ENCODE data around the gene DNASE1.
"Not testable (repeated sequence)": the region's sequence is repeated elsewhere in the genome, so short reads cannot be mapped to it uniquely, and the experiment has no call there.

DNASE1 gene

DNA sequence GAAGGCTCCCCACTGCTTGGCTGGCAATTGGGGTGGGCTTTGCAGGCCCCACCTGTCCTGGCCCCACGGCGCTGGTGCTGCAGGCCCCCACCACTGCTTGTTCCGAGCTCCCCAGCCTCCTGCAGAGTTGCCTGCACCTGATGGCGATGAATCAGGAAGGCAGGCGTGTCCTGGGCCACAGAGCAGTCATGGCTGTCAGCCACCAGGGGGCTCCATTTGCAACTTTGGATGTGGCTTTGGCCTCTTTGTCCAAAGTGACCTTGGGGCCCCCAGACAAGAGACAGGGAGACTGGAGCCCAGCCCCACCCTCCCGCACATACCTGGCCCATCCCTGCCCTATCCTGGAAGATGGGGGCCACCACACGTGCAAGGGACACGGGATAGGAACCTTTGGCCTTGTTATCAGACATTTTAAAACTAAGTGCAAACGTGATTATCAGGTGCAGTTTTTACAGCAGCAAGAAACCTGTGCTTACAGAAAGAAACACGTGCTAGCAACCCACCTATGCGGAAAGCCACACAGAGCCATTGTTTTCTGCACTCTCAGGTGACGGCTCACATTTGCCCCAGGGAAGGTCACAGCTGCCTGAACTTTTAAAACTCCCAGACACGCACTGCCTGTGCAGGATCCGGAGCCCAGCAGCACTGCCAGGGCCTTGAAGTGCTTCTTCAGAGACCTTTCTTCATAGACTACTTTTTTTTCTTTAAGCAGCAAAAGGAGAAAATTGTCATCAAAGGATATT is at the start of gene DNASE1:
Gene DNASE1, plus strand, starts transcription at position 443 of the 743 bp plus-strand sequence. CDS start 683 bp downstream, outside the sequence.
- DNase-seq, result peak; percentile 30 to 42

DNA sequence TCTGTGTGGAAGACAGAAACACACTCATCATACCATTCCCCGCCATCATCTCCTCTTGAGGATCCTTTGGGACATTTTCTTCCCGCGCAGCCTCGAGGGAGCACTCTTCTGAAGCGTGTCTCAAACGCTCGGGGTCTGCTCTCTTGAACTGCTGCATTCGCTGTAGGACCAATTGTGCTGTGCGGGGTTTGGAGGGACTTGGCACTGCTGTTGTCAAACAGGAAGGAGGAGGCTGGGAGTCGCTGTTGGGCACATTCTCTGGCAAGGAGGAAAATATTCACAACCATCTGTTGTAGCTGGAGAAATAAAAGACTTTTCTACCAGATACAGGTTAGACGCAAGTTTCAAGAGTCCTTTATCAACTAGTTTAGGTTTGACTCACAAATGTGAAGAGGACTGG is 48.0 kb upstream of the DNASE1 start:
- no peak for DNase-seq

DNA sequence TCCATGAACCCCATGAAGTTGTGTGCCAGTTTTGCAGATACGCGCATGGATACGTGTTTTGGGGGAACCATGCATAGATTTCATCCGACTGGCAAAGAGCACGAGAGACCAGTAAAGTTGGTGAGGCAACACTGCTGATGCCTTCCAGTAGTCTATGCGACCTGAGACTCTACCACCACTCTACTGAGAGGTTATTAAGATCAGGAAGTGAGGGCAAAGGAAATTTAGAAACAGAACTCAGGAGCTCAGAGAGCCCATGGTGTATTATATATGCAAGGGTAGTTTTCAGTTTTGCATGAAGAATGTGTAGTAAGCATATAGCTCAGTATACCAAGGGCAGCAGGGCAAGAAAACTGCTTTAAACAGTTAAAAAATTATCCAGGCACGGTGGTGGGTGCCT is 47.3 kb upstream of the DNASE1 start:
- no peak for DNase-seq

DNA sequence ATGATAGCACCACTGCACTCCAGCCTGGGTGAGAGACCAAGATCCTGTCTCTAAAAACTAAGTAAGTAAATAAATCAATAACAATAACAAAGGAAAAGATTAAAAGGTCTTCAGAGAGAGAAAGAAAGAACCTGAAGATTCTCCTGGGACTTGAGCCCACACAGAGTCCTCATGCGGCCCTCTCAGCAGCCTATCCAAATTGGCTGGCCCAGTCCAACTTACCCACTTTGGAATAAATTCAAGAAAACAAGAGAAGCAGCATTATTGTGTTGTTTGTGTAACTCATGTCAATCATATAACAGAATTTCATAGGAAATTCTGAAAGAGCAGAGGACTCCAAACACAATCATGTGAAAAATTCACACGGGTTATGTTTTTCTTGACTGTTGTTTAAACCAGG is 46.9 kb upstream of the DNASE1 start:
- no peak for DNase-seq

GRCh38 chr16:3608069-3608468 is 46.4 kb upstream of the DNASE1 start:
- no peak for DNase-seq

- DNase-seq, result not testable (repeated sequence)
These were observed 45.5 kb upstream of the DNASE1 start for GRCh38 chr16:3608976-3609375.

GRCh38 chr16:3609895-3610697 is 44.4 kb upstream of the DNASE1 start:
- DNase-seq, result no peak

- DNase-seq, result no peak
These were observed 43.8 kb upstream of the DNASE1 start for GRCh38 chr16:3610698-3611145.

DNA sequence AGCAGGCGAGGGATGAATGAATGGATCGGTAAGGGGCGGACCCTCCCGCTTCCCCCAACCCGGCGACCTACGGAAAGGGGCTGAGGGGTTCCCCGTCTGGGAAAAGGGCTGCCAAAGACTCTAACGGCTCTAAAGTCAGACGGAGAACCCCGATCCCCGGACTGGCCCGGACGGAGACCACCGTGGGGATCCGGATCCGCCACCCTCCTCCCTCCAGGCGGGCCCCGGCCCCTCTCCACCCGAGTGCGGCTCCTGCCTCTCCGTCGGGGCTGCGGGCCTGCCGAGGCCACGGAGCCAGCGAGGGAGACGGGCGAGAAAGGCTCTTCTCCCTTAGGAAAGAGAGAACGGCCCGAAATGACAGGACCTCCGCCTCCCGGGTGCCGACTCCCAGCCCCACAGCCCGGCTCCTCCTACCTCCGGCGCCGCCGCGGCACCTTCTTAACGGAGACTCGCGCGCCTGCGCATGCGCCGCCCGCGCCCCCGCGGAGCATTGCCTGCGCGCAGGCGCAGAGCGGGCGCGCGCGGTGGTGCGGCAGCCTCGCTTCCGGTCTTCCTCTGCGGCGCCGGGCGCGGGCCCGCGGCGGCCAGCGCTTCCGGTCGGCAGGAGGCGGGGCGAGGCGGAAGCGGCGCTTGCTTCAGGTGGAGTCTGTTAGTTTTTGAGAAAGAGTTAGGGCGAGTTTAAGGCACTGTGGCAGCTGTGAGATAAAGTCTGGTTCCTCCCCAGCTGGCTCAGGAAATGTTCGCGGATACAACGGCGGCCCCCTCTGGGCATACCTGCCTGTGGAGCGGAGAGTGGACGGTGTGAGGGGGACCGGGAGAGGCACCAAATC is 43.1 kb upstream of the DNASE1 start, which contains the start of gene SLX4:
Gene SLX4, minus strand, starts transcription at position 461 of the 830 bp plus-strand sequence. CDS start 2,642 bp downstream, outside the sequence.
- DNase-seq, result peak; percentile 80 to 84

DNA sequence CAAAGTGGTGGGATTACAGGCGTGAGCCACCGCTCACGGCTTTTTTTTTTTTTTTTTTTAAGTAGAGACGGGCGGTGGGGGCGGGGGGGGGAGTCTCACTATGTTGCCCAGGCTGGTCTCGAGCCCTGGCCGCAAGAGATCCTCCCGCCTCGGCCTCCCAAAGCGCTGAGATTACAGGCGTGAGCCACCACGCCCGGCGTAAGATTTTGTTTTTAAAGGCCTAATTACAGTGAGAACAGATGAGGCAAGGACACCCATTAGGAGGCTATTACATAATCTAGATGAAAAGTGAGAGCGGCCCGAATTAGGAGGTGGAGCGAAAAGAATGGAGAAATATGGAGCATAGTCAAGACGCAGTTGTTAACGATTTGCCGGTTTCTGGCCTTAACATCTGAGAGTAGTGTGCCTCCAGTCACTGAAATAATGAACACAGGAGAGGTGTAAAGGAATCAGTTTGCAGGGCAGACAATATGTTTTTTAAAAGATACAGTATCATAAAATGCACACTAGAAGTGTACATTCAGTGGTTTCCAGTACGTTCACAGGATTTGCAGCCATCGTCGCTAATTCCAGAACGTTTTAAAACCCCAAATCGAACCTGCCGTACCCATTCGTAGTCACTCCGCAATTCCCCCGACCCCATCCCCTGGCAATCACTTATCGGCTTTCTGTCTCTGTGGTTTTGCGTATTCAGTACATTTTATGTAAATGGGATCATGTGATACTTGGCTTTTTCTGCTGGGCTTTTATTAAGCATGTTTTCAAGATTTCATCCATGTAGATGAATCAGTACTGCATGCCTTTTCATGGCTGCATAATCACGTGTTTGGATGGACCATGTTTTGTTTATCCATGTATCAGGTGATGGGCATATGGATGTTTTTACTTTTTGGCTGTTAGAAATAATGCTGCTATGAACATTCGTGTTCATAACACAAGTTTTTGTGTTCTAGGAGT is 41.7 kb upstream of the DNASE1 start:
- DNase-seq, result no peak

GRCh38 chr16:3618769-3619141 is 35.7 kb upstream of the DNASE1 start:
- DNase-seq, result no peak

DNA sequence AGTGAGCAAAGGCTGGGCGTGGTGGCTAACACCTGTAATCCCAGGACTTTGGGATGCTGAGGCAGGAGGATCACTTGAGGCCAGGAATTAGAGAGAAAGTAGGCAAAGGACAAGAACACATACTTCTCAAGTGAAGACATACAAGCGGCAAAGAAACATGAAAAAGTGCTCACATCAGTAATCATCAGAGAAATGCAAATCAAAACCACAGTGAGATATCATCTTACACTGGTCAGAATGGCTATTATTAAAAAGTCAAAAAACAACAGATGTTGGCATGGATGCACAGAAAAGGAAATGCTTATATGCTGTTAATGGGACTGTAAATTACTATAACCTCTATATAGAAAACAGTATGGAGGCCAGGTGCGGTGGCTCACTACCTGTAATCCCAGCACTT is 30.8 kb upstream of the DNASE1 start:
- no peak for DNase-seq

DNA sequence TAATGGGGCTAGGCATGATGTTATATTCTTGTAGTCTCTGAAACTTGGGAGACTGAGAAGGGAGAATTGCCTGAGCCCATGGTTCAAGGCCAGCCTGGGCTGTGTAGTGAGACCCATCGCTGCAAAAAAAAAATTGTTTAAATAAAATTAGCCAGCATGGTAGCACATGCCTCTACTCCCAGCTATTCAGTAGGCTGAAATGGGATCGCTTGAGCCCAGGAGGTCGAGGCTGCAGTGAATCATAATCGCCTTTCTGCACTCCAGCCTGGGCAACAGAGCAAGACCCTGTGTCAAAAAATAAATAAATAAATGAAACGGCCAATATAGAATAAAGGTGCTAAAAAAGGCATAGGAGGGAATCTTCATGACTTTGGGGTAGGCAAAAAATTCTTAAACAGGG is 29.2 kb upstream of the DNASE1 start:
- DNase-seq, result no peak

GRCh38 chr16:3625911-3626732 is 28.4 kb upstream of the DNASE1 start:
- no peak for DNase-seq

DNA sequence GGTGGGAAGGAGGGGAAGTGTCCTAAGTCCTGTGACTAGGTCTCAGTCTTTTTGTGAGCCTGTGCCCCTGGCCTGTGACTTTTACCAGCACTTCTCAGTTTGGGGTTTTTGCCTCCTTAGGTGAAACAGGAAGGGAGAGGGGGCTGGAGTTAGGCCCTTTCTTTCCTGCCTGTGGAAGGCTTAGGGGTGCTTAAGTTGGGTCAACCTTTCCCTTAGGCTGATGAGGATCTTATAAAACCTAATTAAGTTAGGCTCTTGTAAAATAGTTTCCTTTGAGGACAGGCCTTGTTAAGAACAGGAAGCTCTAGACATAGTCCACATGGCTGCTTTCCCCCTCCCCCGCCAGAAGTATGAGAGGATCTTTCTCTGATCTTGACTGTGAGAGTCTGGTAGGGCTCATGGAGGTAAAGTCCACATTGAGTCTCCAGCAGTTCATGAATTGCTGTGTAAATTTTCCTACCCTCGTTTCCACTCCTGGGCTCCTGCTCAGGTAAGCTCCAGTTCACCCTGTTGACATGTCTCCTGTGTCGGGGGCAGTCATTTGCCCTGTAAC is 17.0 kb upstream of the DNASE1 start:
- DNase-seq, result peak; percentile 14 to 16

GRCh38 chr16:3638916-3639644 is 15.4 kb upstream of the DNASE1 start:
- DNase-seq, result no peak

DNA sequence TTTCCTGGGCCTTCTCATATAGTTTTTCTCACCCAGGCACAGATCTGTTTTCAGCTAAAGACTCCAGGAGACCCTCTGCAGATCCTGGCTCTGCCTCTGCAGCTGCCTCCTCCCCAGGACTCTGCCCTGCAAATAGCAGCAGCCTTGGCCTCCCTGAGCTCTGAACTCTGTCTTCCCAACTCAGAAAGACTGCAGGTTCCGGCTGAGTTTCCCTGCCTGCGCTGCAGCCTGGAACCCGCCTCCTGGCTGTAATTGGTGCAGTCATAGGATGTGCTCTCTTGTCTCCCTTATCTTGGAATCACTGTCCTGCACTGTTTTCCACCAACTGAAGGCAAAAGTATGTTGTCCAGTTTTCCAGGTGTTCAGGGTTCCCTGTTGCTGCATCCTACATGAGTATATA is 14.3 kb upstream of the DNASE1 start:
- no peak for DNase-seq

GRCh38 chr16:3640632-3641501 is 13.6 kb upstream of the DNASE1 start:
- no peak for DNase-seq

All from activated CD4-positive, alpha-beta T cell treated with anti-CD3 and anti-CD28 coated beads, Interleukin-2, amount 50 U/mL, for 4 hours (primary cell).